GM19395 (cell line): ENCODE results near the gene RSPH3.
"Not testable (repeated sequence)": the region's sequence is repeated elsewhere in the genome, so short reads cannot be mapped to it uniquely, and the experiment has no call there.

Source experiments
- ATAC-seq: cut with Tn5 transposase; IDR thresholded peaks from one replicate; pipeline ENCODE4 v1.9.1; 2021; ENCODE audit warnings: mild to moderate bottlenecking, moderate library complexity; ENCODE audit not compliant: unreplicated experiment

Gene RSPH3

GRCh38 chr6:158977382-158977781 lies 22.6 kb downstream of the RSPH3 start:
- no peak for ATAC-seq

- no peak for ATAC-seq
Observed at GRCh38 chr6:158972241-158973233, 27.5 kb downstream of the RSPH3 start.

GRCh38 chr6:158970640-158971275 lies 29.2 kb downstream of the RSPH3 start:
- ATAC-seq, result no peak

- ATAC-seq, result no peak
Observed at GRCh38 chr6:158969148-158969547, 30.9 kb downstream of the RSPH3 start.

- ATAC-seq, result no peak
Observed at GRCh38 chr6:158963020-158963808, 36.8 kb downstream of the RSPH3 start.

- no peak for ATAC-seq
Observed at GRCh38 chr6:158962371-158962770, 37.6 kb downstream of the RSPH3 start.

- no peak for ATAC-seq
Observed at GRCh38 chr6:158960026-158960425, 40.0 kb downstream of the RSPH3 start.

GRCh38 chr6:158959552-158959951 lies 40.5 kb downstream of the RSPH3 start:
- no peak for ATAC-seq

GRCh38 chr6:158958504-158959386 lies 41.3 kb downstream of the RSPH3 start:
- ATAC-seq, result no peak

GRCh38 chr6:158955255-158955654 lies 44.7 kb downstream of the RSPH3 start:
- ATAC-seq, result no peak

GRCh38 chr6:158954753-158955152 lies 45.2 kb downstream of the RSPH3 start:
- ATAC-seq, result no peak

- not testable (repeated sequence) for ATAC-seq
Observed at GRCh38 chr6:158952011-158952410, 48.0 kb downstream of the RSPH3 start.

- not testable (repeated sequence) for ATAC-seq
Observed at GRCh38 chr6:158951565-158951964, 48.4 kb downstream of the RSPH3 start.

- no peak for ATAC-seq
Observed at GRCh38 chr6:158947284-158947683, 52.7 kb downstream of the RSPH3 start.

GRCh38 chr6:158943380-158944032 lies 56.5 kb downstream of the RSPH3 start:
- no peak for ATAC-seq

GRCh38 chr6:158942349-158942748 lies 57.7 kb downstream of the RSPH3 start:
- no peak for ATAC-seq

- no peak for ATAC-seq
Observed at GRCh38 chr6:158941246-158941645, 58.8 kb downstream of the RSPH3 start.

GRCh38 chr6:158939255-158940159 lies 60.5 kb downstream of the RSPH3 start:
- ATAC-seq, result no peak

GRCh38 chr6:158938811-158939254 lies 61.2 kb downstream of the RSPH3 start:
- ATAC-seq, result no peak
